ENCODE measurements around the gene UGT1A1.

GRCh38 chr2:233801357-233802131 is 41.5 kb downstream of the UGT1A1 start:
- no peak for TF ChIP-seq CTCF (IDR thresholded peaks at IDR 0.05 in 8 of 11, conservative IDR thresholded peaks at IDR 0.05 in 3 of 11)
- no peak for TF ChIP-seq POLR2A (IDR thresholded peaks at IDR 0.05)

All from spleen (tissue), 7 donors.